B cell (primary cell): ENCODE data around the gene USP33. TPM values are rescaled to one million over a fixed set of nuclear protein-coding genes. Genes with fewer than 3 reads are reported as not detected.

Source experiments
- ATAC-seq: fragments of 200-7000 bp; cut with Tn5 transposase; one replicate; pipeline ENCODE4 v1.10.0; 2021; ENCODE audit warnings: low read depth, mild to moderate bottlenecking, moderate number of reproducible peaks, moderate library complexity
- CTCF ChIA-PET: fragments of 350-600 bp; sonication (Branson Sonifier 250); formaldehyde crosslinking; loops from one replicate; lab custom pipeline; 2021; ENCODE audit warnings: antibody characterized with exemption, inconsistent platforms; lab: Charles Lee
- POLR2A ChIA-PET: fragments of 350-600 bp; sonication (Branson Sonifier 250); formaldehyde crosslinking; loops from one replicate; lab custom pipeline; 2021; ENCODE audit warnings: antibody characterized with exemption; lab: Charles Lee
- DNase-seq: peaks from one replicate; pipeline ENCODE4 v3.0.0; 2013
- H2AFZ ChIP-seq: 2 replicates; pipeline ENCODE4 v1.6.1; 2012; ENCODE audit warnings: mild to moderate bottlenecking, low read depth, low read length; ENCODE audit not compliant: insufficient read depth, poor library complexity, severe bottlenecking
- H3K27ac ChIP-seq, 2 donors: 1 replicate in 1 of 2; 2 replicates in 1 of 2; pipeline ENCODE4 v1.5.1; 2012 to 2013; ENCODE audit warnings: low read length in 2 of 2, mild to moderate bottlenecking in 2 of 2, moderate library complexity in 1 of 2
- H3K27me3 ChIP-seq, 4 experiments: fragments of 200-600 bp in 1 of 4; sonication (generic) in 1 of 4; replicated peaks in 1 of 4; 1 replicate in 2 of 4; 2 replicates in 2 of 4; pipeline versions ENCODE4 v1.6.1 to v1.7.0; 2013 to 2016; ENCODE audit warnings: low read length in 3 of 4, mild to moderate bottlenecking in 2 of 4, mixed read lengths in 1 of 4, moderate library complexity in 1 of 4; ENCODE audit not compliant: insufficient read depth in 4 of 4, control insufficient read depth in 3 of 4; ENCODE audit errors: control extremely low read depth in 1 of 4
- H3K36me3 ChIP-seq, 2 experiments: replicated peaks in 1 of 2; 1 replicate in 1 of 2; 2 replicates in 1 of 2; pipeline versions ENCODE4 v1.6.1 to v1.7.1; 2013; ENCODE audit warnings: low read length in 1 of 2; ENCODE audit not compliant: insufficient read depth in 2 of 2, control insufficient read depth in 1 of 2; ENCODE audit errors: control extremely low read depth in 1 of 2, extremely low read depth in 1 of 2
- H3K4me1 ChIP-seq, 2 donors: fragments of 200-600 bp in 1 of 2; sonication (generic) in 1 of 2; 1 replicate in 1 of 2; 2 replicates in 1 of 2; pipeline versions ENCODE4 v1.5.1 to v1.6.1; 2013 to 2017; ENCODE audit warnings: low read length in 2 of 2; ENCODE audit not compliant: control insufficient read depth in 2 of 2, insufficient read depth in 2 of 2
- H3K4me2 ChIP-seq: replicated peaks from 2 replicates; pipeline ENCODE3; 2012; ENCODE audit warnings: mild to moderate bottlenecking, low read depth, low read length; ENCODE audit not compliant: poor library complexity, severe bottlenecking
- H3K4me3 ChIP-seq, 5 experiments: fragments of 200-600 bp in 1 of 5; sonication (generic) in 1 of 5; 1 replicate in 3 of 5; 2 replicates in 2 of 5; pipeline versions ENCODE4 v1.5.1 to v1.7.0; 2011 to 2016; ENCODE audit warnings: low read length in 4 of 5, mild to moderate bottlenecking in 4 of 5, low read depth in 2 of 5, control low read depth in 1 of 5, moderate library complexity in 1 of 5; ENCODE audit not compliant: insufficient read depth in 1 of 5; ENCODE audit errors: control extremely low read depth in 1 of 5, extremely low read depth in 1 of 5
- H3K79me2 ChIP-seq: fragments of 200-600 bp; sonication (generic); one replicate; pipeline ENCODE4 v1.6.0; 2016; ENCODE audit warnings: low read length; ENCODE audit not compliant: control insufficient read depth, insufficient read depth
- H3K9ac ChIP-seq: fragments of 200-600 bp; sonication (generic); 2 replicates; pipeline ENCODE4 v1.6.1; 2017; ENCODE audit warnings: mild to moderate bottlenecking, low read length, moderate library complexity
- H3K9me3 ChIP-seq, 3 donors: one replicate each; pipeline versions ENCODE4 v1.6.1 to v1.7.1; 2013; ENCODE audit warnings: low read length in 2 of 3; ENCODE audit not compliant: control insufficient read depth in 2 of 3, insufficient read depth in 1 of 3; ENCODE audit errors: control extremely low read depth in 1 of 3
- H4K20me1 ChIP-seq: 2 replicates; pipeline ENCODE4 v1.6.0; 2012; ENCODE audit warnings: mild to moderate bottlenecking, low read length; ENCODE audit not compliant: insufficient read depth, control insufficient read depth, poor library complexity, severe bottlenecking
- H3K27ac Mint-ChIP-seq: one replicate; pipeline ENCODE4 v1.8.0; 2021; ENCODE audit warnings: mixed read lengths
- H3K27me3 Mint-ChIP-seq: one replicate; pipeline ENCODE4 v1.8.0; 2021; ENCODE audit warnings: mixed read lengths
- H3K4me1 Mint-ChIP-seq: one replicate; pipeline ENCODE4 v1.8.0; 2021; ENCODE audit warnings: mixed read lengths
- H3K4me3 Mint-ChIP-seq: one replicate; pipeline ENCODE4 v1.8.0; 2021; ENCODE audit warnings: mixed read lengths
- H3K9me3 Mint-ChIP-seq: one replicate; pipeline ENCODE4 v1.8.0; 2022; ENCODE audit warnings: mixed read lengths; ENCODE audit not compliant: insufficient read depth
- CTCF ChIP-seq: fragments of 200-600 bp; IDR thresholded peaks from one replicate; pipeline ENCODE4 v1.8.0; 2022; ENCODE audit warnings: antibody characterized with exemption, mild to moderate bottlenecking
- EZH2 ChIP-seq: IDR thresholded peaks from 2 replicates; pipeline ENCODE4 v1.6.1; 2012; ENCODE audit warnings: borderline replicate concordance, low read depth, mild to moderate bottlenecking, moderate library complexity, low read length; ENCODE audit not compliant: insufficient read depth, poor library complexity, severe bottlenecking
- WGBS: methylation state at CpG from one replicate; pipeline ENCODE4 v1.1.5; 2013; ENCODE audit warnings: missing lambda C conversion rate; ENCODE audit not compliant: insufficient coverage; 5-methylcytosine and 5-hydroxymethylcytosine counted together
- intact Hi-C: fragments of 100-400 bp; cut with micrococcal nuclease; formaldehyde crosslinking; loops from one replicate; pipeline ENCODE4 v1.10.0; 2022
- polyA plus RNA-seq: library from polyadenylated mRNA; depleted of rRNA; stranded (reverse); fragments of >200 nt; gene quantifications from 2 replicates; pipeline ENCODE4 v1.2.3, GENCODE V29; 2012
- total RNA-seq, 2 donors: library from RNA; stranded (reverse); fragments of 120-200 nt in 1 of 2; gene quantifications; 1 replicate in 1 of 2; 2 replicates in 1 of 2; pipeline versions ENCODE4 v1.2.3 to v1.2.4, GENCODE V29; 2013 to 2022

USP33 gene
- total and polyA plus RNA-seq, 2 donors (not counting 1 experiment from before 2014, with no cell fraction given) = 24.8 to 83.4 TPM

- WGBS = no CpG with 5 or more reads among the region's 2 CpGs
- ChIA-PET CTCF (no interaction called here), POLR2A (no interaction called here)
- no peak overlapping the region for H3K4me2 ChIP-seq
- DNase-seq (no peak), ATAC-seq (no peak)
- no peak overlapping the region for H2AFZ ChIP-seq
- Mint-ChIP-seq H3K27ac (peak overlapping the region; percentile 5), H3K4me1 (peaks cover 36% of the 10 kb centered on the region), H3K4me3 (no peak overlapping the region), H3K27me3 (no peaks in the 10 kb centered on the region), H3K9me3 (peaks cover under 1% of the 10 kb centered on the region)
- peaks cover 0 to 10% (median 10%) of the 10 kb centered on the region in 3 donors for H3K9me3 ChIP-seq
- H3K9ac ChIP-seq = no peak overlapping the region
- H4K20me1 ChIP-seq = peaks cover 42% of the 10 kb centered on the region
- H3K4me1 ChIP-seq = peaks cover 0 to 3% of the 10 kb centered on the region in 2 donors
- H3K27ac ChIP-seq = no peak overlapping the region
- no peak overlapping the region for H3K4me3 ChIP-seq
- intact Hi-C loops = no loop called here
- H3K27me3 ChIP-seq = no peaks in the 10 kb centered on the region
- H3K36me3 ChIP-seq = peaks cover 0 to 2% of the 10 kb centered on the region in 2 experiments
- TF ChIP-seq CTCF (no peak), EZH2 (no peak)
- H3K79me2 ChIP-seq = peaks cover 73% of the 10 kb centered on the region
Measured at GRCh38 chr1:77655431-77655974, 104.1 kb downstream of the USP33 start.

GRCh38 chr1:77652970-77653516 is 106.6 kb downstream of the USP33 start:
- intact Hi-C loops = no loop called here
- H3K4me2 ChIP-seq = no peak overlapping the region
- peaks cover 31% of the 10 kb centered on the region for H4K20me1 ChIP-seq
- H3K27ac ChIP-seq = no peak overlapping the region
- no peak overlapping the region for H2AFZ ChIP-seq
- Mint-ChIP-seq H3K4me3 (no peak overlapping the region), H3K4me1 (peaks cover 37% of the 10 kb centered on the region), H3K27ac (no peak overlapping the region), H3K9me3 (peaks cover 9% of the 10 kb centered on the region), H3K27me3 (no peaks in the 10 kb centered on the region)
- POLR2A ChIA-PET = no interaction called here
- peaks cover 2 to 7% of the 10 kb centered on the region in 2 experiments for H3K36me3 ChIP-seq
- H3K9me3 ChIP-seq = peaks cover 0 to 25% (median 22%) of the 10 kb centered on the region in 3 donors
- no peak overlapping the region for H3K9ac ChIP-seq
- H3K27me3 ChIP-seq = no peaks in the 10 kb centered on the region
- TF ChIP-seq CTCF = no peak
- TF ChIP-seq EZH2 = no peak
- no peak overlapping the region for H3K4me3 ChIP-seq
- ATAC-seq (no peak), DNase-seq (no peak)
- H3K4me1 ChIP-seq = peaks cover 0 to 3% of the 10 kb centered on the region in 2 donors
- CTCF ChIA-PET = no interaction called here
- H3K79me2 ChIP-seq = peaks cover 75% of the 10 kb centered on the region
- WGBS = 95% methylated on average over 6 of the region's 6 CpGs
